GM23338 (cell line): ENCODE measurements around the gene CNKSR1. TPM values are rescaled to one million over a fixed set of nuclear protein-coding genes. Genes with fewer than 3 reads are reported as not detected.

Experiments
- ATAC-seq: fragments of 200-7000 bp; cut with Tn5 transposase; 3 replicates; pipeline ENCODE4 v1.9.1; 2020
- DNase-seq: peaks from one replicate; pipeline ENCODE4 v3.0.0-alpha.2; 2015; ENCODE audit warnings: low spot score
- H2AFZ ChIP-seq: fragments of 200-600 bp; sonication (generic); 2 replicates; pipeline ENCODE4 v1.8.0; 2016; ENCODE audit warnings: antibody characterized with exemption, mild to moderate bottlenecking, moderate library complexity
- H3F3A ChIP-seq: fragments of 200-600 bp; sonication (generic); replicated peaks from 2 replicates; pipeline ENCODE4 v1.8.0; 2017; ENCODE audit warnings: antibody characterized with exemption, mixed run types, low read depth
- H3K27ac ChIP-seq: fragments of 200-600 bp; sonication (generic); 2 replicates; pipeline ENCODE4 v1.6.1; 2016; ENCODE audit warnings: low read depth
- H3K27me3 ChIP-seq: fragments of 200-600 bp; sonication (generic); 2 replicates; pipeline ENCODE4 v1.8.0; 2016; ENCODE audit warnings: mild to moderate bottlenecking, mixed run types, moderate library complexity; ENCODE audit not compliant: insufficient read depth
- H3K36me3 ChIP-seq: fragments of 200-600 bp; sonication (generic); 2 replicates; pipeline ENCODE4 v1.8.0; 2016; ENCODE audit warnings: mild to moderate bottlenecking; ENCODE audit not compliant: insufficient read depth
- H3K4me1 ChIP-seq: fragments of 200-600 bp; sonication (generic); 2 replicates; pipeline ENCODE4 v1.8.0; 2016; ENCODE audit warnings: mild to moderate bottlenecking, moderate library complexity; ENCODE audit not compliant: insufficient read depth
- H3K4me2 ChIP-seq: fragments of 200-600 bp; sonication (generic); 2 replicates; pipeline ENCODE4 v1.7.1; 2017; ENCODE audit warnings: mixed run types
- H3K4me3 ChIP-seq: fragments of 200-600 bp; sonication (generic); 2 replicates; pipeline ENCODE4 v1.6.1; 2016; ENCODE audit warnings: mixed run types
- H3K79me2 ChIP-seq: fragments of 200-600 bp; sonication (generic); replicated peaks from 2 replicates; pipeline ENCODE4 v1.8.0; 2017; ENCODE audit warnings: mild to moderate bottlenecking; ENCODE audit not compliant: insufficient read depth
- H3K9me2 ChIP-seq: fragments of 200-600 bp; sonication (generic); 2 replicates; pipeline ENCODE4 v1.8.0; 2017; ENCODE audit not compliant: insufficient read depth
- H4K20me1 ChIP-seq: fragments of 200-600 bp; sonication (generic); replicated peaks from 2 replicates; pipeline ENCODE4 v1.8.0; 2017; ENCODE audit warnings: mild to moderate bottlenecking; ENCODE audit not compliant: insufficient read depth
- H3K27ac Mint-ChIP-seq: 2 replicates; pipeline ENCODE4 v1.8.0; 2020; ENCODE audit warnings: inconsistent platforms, mild to moderate bottlenecking, moderate library complexity, mixed read lengths
- H3K27me3 Mint-ChIP-seq: 3 replicates; pipeline ENCODE4 v1.8.0; 2022; ENCODE audit warnings: low read depth, mild to moderate bottlenecking, moderate library complexity, mixed read lengths, inconsistent platforms; ENCODE audit not compliant: insufficient read depth, poor library complexity
- H3K36me3 Mint-ChIP-seq: 3 replicates; pipeline ENCODE4 v1.8.0; 2021; ENCODE audit warnings: low read depth, mild to moderate bottlenecking, inconsistent platforms, moderate library complexity, mixed read lengths
- H3K4me1 Mint-ChIP-seq: 3 replicates; pipeline ENCODE4 v1.8.0; 2020; ENCODE audit warnings: mild to moderate bottlenecking, inconsistent platforms, mixed read lengths
- H3K4me3 Mint-ChIP-seq: 3 replicates; pipeline ENCODE4 v1.8.0; 2021; ENCODE audit warnings: moderate library complexity, mild to moderate bottlenecking, inconsistent platforms, mixed read lengths
- H3K9me3 Mint-ChIP-seq: 3 replicates; pipeline ENCODE4 v1.8.0; 2020; ENCODE audit warnings: moderate library complexity, mild to moderate bottlenecking, inconsistent platforms, mixed read lengths
- CREB1 ChIP-seq: fragments of 250-450 bp; sonication (Bioruptor Pico); IDR thresholded peaks from 2 replicates; pipeline ENCODE4 v1.5.0; 2020; ENCODE audit warnings: low read depth, mild to moderate bottlenecking, moderate library complexity
- CTCF ChIP-seq, 2 experiments: fragments of 200-600 bp in 1 of 2; sonication (generic) in 1 of 2; conservative IDR thresholded peaks; 2 replicates each; pipeline versions ENCODE4 v1.5.1 to v1.6.1; 2016 to 2017; ENCODE audit warnings: antibody characterized with exemption in 2 of 2, low read depth in 2 of 2, mild to moderate bottlenecking in 2 of 2, moderate library complexity in 1 of 2
- EZH2 ChIP-seq: fragments of 200-600 bp; sonication (generic); IDR thresholded peaks from one replicate; pipeline ENCODE4 v1.8.0; 2017; ENCODE audit warnings: antibody characterized with exemption, mild to moderate bottlenecking, low read depth; ENCODE audit not compliant: unreplicated experiment
- POLR2AphosphoS5 ChIP-seq: IDR thresholded peaks from 2 replicates; pipeline ENCODE4 v1.6.1; 2016; ENCODE audit warnings: antibody characterized with exemption, low read depth
- STAT1 ChIP-seq: IDR thresholded peaks from one replicate; pipeline ENCODE4 v1.6.1; 2016; ENCODE audit warnings: antibody characterized with exemption; ENCODE audit not compliant: unreplicated experiment
- ZNF114 ChIP-seq: fragments of 250-450 bp; sonication (Bioruptor Pico); IDR thresholded peaks from 2 replicates; pipeline ENCODE4 v1.5.0; 2020; ENCODE audit warnings: mild to moderate bottlenecking, moderate library complexity
- ZNF331 ChIP-seq: fragments of 250-450 bp; sonication (Bioruptor Pico); IDR thresholded peaks from 2 replicates; pipeline ENCODE4 v1.5.0; 2020; ENCODE audit warnings: low read depth, mild to moderate bottlenecking, moderate library complexity
- polyA plus RNA-seq: library from polyadenylated mRNA; unstranded; fragments of >200 nt; fragmentation: Nextera tagmentation; extraction: Ambion mirVana; gene quantifications from 2 replicates; pipeline ENCODE4 v1.2.1, GENCODE V29; 2016
- total RNA-seq: library from RNA; depleted of rRNA; stranded (reverse); fragments of >200 nt; shearing (Covaris generic); gene quantifications from 2 replicates; pipeline ENCODE4 v1.2.3, GENCODE V29; 2014
- TF ChIP-seq, protein P1 (sequence below): IDR thresholded peaks from one replicate; pipeline ENCODE4 v1.6.1; 2018; ENCODE audit warnings: antibody characterized with exemption; ENCODE audit not compliant: unreplicated experiment
- TF ChIP-seq, protein P2 (sequence below): IDR thresholded peaks from 2 replicates; pipeline ENCODE4 v1.6.1; 2016; ENCODE audit warnings: antibody characterized with exemption

Gene CNKSR1
- total and polyA plus RNA-seq, 2 experiments from 2014 or later: 9.7 to 12.5 TPM

DNA sequence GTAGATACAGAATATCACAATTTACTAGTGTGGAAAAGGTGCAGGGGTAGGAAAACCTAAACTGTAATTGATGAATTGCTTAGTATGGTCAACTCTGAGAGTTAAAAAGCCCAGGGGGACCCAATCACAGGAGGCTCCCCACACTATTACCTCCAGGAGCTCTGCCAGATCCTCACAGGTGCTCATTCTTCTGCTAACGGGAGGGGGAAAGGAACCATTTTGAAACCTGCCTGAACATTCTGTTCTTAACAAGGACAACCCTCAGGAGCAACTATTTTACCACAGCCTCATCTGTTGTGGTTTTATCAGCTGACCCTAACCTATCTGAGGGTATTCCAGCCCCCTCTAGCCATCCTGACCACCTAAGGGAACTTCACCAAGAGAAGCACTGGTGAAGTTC is 46.6 kb upstream of the CNKSR1 start (continued):
- TF ChIP-seq, protein P1, sequence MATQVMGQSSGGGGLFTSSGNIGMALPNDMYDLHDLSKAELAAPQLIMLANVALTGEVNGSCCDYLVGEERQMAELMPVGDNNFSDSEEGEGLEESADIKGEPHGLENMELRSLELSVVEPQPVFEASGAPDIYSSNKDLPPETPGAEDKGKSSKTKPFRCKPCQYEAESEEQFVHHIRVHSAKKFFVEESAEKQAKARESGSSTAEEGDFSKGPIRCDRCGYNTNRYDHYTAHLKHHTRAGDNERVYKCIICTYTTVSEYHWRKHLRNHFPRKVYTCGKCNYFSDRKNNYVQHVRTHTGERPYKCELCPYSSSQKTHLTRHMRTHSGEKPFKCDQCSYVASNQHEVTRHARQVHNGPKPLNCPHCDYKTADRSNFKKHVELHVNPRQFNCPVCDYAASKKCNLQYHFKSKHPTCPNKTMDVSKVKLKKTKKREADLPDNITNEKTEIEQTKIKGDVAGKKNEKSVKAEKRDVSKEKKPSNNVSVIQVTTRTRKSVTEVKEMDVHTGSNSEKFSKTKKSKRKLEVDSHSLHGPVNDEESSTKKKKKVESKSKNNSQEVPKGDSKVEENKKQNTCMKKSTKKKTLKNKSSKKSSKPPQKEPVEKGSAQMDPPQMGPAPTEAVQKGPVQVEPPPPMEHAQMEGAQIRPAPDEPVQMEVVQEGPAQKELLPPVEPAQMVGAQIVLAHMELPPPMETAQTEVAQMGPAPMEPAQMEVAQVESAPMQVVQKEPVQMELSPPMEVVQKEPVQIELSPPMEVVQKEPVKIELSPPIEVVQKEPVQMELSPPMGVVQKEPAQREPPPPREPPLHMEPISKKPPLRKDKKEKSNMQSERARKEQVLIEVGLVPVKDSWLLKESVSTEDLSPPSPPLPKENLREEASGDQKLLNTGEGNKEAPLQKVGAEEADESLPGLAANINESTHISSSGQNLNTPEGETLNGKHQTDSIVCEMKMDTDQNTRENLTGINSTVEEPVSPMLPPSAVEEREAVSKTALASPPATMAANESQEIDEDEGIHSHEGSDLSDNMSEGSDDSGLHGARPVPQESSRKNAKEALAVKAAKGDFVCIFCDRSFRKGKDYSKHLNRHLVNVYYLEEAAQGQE: no peak
- TF ChIP-seq, protein P2, sequence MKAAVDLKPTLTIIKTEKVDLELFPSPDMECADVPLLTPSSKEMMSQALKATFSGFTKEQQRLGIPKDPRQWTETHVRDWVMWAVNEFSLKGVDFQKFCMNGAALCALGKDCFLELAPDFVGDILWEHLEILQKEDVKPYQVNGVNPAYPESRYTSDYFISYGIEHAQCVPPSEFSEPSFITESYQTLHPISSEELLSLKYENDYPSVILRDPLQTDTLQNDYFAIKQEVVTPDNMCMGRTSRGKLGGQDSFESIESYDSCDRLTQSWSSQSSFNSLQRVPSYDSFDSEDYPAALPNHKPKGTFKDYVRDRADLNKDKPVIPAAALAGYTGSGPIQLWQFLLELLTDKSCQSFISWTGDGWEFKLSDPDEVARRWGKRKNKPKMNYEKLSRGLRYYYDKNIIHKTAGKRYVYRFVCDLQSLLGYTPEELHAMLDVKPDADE: no peak
- TF ChIP-seq STAT1 (no peak), CREB1 (CRISPR knock-in tag) (no peak), EZH2 (no peak), POLR2AphosphoS5 (no peak), CTCF (conservative IDR thresholded peaks at IDR 0.05; ENCODE audit: low read depth in 2 of 2) (no peak)

DNA sequence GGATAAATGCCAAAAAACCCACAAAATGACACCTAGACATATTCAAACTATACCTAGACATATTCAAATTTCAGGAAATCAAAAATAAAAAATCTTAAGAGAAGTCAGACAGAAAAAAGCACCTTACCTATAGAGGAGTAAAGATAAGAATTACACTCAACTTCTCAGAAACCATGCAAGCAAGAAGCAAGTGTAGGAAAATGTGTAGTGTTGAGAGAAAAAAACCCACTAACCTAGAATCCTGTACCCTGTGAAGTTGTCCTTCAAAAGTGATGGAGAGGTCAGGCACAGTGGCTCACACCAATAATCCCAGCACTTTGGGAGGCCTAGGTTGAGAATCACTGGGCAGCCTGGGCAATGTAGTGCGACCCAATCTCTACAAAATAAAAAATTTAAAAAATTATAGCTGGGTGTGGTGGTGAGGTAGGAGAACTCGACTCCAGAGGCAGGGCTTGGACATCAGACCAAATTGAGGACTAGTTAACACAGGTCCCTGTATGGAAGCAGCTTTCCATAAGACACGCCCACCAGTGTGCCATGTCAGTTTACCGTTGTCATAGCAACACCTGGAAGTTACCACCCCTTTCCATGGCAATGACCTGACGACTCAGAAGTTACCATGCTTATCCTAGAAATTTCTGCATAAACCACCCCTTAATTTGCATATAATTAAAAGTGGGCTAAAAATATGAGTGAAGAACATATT is 45.0 kb upstream of the CNKSR1 start:
- Mint-ChIP-seq H3K9me3 (no peaks in the 10 kb centered on the region; the same call in 2 of the 3 replicates), H3K36me3 (no peaks in the 10 kb centered on the region), H3K4me3 (no peak overlapping the region), H3K4me1 (peaks cover 4% of the 10 kb centered on the region; the same call in 2 of the 3 replicates), H3K27ac (no peak overlapping the region), H3K27me3 (no peaks in the 10 kb centered on the region)
- Histone ChIP-seq H3F3A (no peaks in the 10 kb centered on the region), H4K20me1 (no peaks in the 10 kb centered on the region), H3K9me2 (no peaks in the 10 kb centered on the region), H3K4me1 (no peaks in the 10 kb centered on the region), H3K4me3 (no peak overlapping the region), H3K27me3 (no peaks in the 10 kb centered on the region), H2AFZ (no peak overlapping the region), H3K36me3 (no peaks in the 10 kb centered on the region), H3K4me2 (no peak overlapping the region), H3K79me2 (no peaks in the 10 kb centered on the region), H3K27ac (no peak overlapping the region)
- DNase-seq (peak; percentile 83), ATAC-seq (peak; percentile 63)
- no peak for TF ChIP-seq CTCF (conservative IDR thresholded peaks at IDR 0.05; ENCODE audit: low read depth in 2 of 2)
- TF ChIP-seq EZH2: no peak
- no peak for TF ChIP-seq ZNF114
- TF ChIP-seq, protein P1: no peak
- TF ChIP-seq, protein P2: no peak
- TF ChIP-seq CREB1 (CRISPR knock-in tag): no peak
- TF ChIP-seq ZNF331 (CRISPR knock-in tag): no peak
- no peak for TF ChIP-seq STAT1
